GM19455 (cell line): ENCODE data around the gene DLGAP1.
"Not testable (repeated sequence)": the region's sequence is repeated elsewhere in the genome, so short reads cannot be mapped to it uniquely, and the experiment has no call there.

Experiments used
- ATAC-seq: cut with Tn5 transposase; IDR thresholded peaks from one replicate; pipeline ENCODE4 v1.9.1; 2021; ENCODE audit not compliant: unreplicated experiment

The DLGAP1 gene

GRCh38 chr18:4455113-4455811 lies at the start of gene DLGAP1:
TSS of gene DLGAP1 (minus strand) at chr18:4455307.
- no peak for ATAC-seq

DNA sequence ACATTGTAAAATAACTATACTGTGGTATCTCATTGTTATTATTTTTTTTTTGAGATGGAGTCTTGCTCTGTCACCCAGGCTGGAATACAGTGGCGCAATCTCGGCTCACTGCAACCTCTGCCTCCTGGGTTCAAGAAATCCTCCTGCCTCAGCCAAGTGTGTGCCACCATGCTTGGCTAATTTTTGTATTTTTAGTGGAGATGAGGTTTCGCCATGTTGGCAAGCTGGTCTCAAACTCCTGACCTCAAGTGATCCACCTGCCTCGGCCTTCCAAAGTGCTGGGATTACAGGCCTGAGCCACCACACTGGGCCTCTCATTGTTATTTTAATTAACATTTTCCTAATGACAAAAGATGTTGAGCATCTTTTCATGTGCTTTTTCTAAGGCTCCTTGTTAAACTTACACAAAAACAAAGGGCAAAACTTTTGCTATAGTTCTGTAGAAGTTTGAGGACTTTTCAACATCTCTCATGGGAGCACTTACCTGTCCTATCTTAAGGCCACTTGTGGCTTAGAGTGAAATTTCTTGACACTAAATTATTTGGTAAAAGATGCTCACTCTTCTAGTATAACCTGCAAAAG lies 39.7 kb upstream of the DLGAP1 start:
- not testable (repeated sequence) for ATAC-seq

DNA sequence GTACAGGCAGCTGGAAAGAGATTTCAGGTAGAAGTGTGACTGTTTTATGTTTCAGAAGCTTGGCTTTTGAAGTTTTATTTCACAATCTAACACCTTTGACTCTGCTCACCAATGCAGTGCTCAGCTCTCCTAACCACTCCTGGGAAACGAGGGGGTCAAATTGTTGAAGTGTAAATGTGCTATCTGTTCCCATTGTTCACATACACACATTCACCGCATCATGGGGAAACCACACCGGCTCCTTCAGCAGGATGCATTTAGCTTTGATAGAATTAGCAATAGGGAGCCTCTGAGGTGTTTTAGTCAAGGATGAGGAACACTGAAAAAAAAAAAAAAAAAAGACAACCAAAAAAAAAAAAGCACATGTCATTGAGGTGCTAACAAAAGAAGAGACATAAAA lies 13.4 kb upstream of the DLGAP1 start:
- no peak for ATAC-seq

DNA sequence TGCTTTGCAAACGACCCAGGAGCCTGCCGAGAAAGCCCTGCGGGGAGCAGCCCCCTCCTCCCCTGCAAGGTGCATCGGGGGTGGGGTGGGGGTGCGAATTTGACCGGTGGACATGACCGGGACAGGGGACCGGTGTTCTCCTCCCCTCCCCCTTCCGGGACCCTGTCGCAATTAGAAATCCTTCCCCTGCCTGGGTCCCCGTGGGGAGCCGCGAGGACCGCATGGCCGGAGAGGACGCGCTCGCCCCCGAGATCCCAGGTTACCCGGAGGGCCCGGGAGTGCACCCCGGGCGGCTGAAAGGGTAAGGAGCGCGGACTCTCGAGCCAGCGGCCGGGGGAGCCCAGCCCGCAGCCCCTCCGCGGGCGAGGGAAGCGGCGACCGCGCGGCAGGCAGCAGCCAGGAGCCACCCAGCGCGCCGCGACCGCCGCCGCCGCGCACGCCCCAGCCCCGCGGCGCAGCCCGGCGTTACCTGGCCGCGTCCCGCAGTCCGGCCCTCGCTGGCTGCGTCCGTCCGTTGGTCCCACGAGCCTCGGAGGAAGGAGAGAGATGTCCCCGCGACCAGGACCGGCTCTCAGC lies 482 bp downstream of the DLGAP1 start:
- ATAC-seq = no peak

DNA sequence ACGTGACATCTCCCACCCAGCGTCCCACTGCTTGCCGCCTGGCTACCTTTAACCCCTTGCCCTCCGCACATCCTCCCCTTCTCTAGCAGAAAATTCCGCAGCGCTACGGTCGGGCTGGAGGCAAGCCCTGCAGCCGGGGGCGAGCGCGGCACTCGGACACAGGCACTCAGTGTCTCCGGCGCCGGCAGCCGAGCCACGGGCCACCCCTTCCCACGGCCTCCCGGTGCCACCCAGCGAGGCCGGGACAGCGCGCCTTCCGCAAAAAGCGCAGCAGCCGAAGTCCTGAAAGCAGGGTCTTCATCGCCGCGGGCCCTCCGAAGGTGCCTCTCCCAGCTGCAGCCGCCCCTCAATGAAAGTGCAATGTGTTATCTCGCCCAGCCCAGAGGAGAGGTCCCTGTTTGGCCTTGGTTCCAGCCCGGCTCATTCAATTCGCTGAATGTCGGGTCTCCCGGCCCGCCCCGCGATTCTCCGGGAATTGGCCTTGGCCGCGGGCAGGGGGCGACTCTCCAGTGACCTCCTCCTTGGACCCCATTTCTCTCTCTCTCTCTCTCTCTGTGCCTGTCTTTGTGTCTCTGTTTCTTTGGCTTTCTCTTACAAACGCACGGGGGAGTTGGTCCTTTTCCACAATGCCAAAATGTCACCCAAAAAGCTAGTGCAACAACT lies 1.1 kb downstream of the DLGAP1 start:
- ATAC-seq = no peak

- no peak for ATAC-seq
These were observed 1.6 kb downstream of the DLGAP1 start for GRCh38 chr18:4453567-4453873.

- ATAC-seq = no peak
These were observed 4.9 kb downstream of the DLGAP1 start for GRCh38 chr18:4450065-4450658.

GRCh38 chr18:4445902-4446301 lies 9.2 kb downstream of the DLGAP1 start:
- ATAC-seq = no peak

GRCh38 chr18:4444306-4444705 lies 10.8 kb downstream of the DLGAP1 start:
- no peak for ATAC-seq

- ATAC-seq = no peak
These were observed 14.0 kb downstream of the DLGAP1 start for GRCh38 chr18:4441098-4441497.

- ATAC-seq = no peak
These were observed 16.2 kb downstream of the DLGAP1 start for GRCh38 chr18:4438938-4439337.

- no peak for ATAC-seq
These were observed 21.4 kb downstream of the DLGAP1 start for GRCh38 chr18:4433717-4434116.

DNA sequence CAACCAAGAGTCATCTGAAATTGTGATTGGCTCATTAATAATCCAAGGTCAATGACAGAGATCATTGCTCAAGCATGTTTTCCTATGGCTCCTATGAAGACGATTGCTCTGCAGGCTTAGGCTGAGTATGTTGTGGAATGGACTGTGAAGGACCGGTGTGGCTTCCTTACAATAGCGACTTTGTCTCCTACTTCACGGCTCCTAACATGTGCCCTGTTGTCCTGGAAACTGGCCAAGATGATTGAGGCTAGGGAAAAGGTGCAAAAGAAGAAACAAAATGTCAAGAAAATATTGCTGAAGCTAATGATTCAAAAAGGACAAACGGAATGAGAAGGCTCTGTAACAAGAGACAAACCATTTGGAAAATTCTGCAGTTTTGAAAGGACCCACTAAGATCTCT lies 24.3 kb downstream of the DLGAP1 start:
- ATAC-seq = no peak

DNA sequence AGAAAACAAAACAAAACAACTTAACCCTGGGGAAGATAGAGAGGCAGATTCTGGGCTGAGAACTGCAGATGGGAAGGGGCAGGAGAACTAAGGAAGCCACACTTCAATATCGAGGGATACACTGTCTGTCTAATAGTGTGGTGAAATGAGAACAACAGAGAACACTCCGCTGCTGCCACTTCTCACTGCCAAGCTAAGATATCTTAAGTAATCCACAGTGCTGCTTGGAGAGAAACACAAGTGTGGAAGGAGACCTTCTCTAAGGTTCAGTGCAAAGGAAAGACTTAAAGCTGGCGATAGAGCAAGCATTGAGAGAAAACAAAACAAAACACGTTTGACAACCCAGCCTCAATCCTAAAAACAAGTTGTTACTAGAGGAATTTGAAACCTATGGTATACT lies 37.4 kb downstream of the DLGAP1 start:
- no peak for ATAC-seq

DNA sequence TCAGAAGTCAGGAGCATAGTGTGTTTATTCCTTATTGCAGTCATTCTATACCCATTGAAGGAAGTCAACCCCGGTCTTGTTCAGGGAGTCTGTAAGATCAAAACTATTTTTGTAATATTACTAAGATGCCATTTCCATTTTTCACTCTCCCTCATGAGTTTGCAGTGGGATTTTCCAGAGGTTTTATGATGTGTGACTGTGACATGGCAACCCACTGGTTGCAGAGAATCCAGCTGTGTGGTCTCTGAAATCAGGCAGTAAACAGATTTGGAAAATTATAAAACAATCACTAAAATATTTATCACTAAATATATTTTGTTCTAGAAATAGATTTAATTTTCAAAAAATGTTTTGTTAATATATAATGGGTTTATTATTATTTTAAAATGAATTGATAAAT lies 38.1 kb downstream of the DLGAP1 start:
- no peak for ATAC-seq

DNA sequence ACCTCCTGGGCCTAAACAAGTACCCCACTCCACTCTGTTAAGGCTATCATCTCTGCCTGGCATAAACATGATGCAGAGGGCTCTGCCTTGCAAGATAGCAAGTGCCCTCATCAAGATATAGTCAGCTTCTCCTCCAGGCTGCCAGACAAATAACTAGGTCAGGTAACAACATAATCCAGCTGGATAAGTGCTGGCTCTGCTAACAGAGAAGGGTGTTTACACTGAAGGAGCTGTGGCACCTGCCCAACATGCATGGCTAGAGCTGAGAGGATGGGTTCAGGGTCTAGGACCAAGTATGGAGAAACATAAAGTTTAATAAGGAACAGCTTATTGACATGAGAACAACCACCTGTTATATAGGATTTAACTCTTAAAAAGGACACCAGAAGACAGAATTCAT lies 42.8 kb downstream of the DLGAP1 start:
- no peak for ATAC-seq

DNA sequence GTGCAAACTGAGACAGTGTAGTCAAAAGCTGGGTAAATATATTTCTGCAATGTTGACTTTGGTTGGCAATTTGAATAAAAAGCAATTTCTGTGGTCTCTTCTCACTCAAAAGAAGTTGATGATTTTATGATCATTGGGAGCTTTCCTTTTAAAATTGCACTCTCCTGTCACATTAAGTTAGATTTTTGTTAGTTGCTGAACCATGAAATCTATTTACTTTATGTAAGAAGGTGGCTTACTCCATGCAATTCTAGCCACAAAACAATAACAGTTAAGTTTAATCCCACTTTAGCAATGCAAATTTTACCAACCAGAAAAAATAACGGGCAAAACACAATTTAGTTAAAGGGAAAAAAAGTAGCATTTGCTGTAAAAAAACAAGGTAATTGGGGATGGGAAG lies 48.3 kb downstream of the DLGAP1 start:
- no peak for ATAC-seq

- no peak for ATAC-seq
These were observed 49.1 kb downstream of the DLGAP1 start for GRCh38 chr18:4405965-4406364.

DNA sequence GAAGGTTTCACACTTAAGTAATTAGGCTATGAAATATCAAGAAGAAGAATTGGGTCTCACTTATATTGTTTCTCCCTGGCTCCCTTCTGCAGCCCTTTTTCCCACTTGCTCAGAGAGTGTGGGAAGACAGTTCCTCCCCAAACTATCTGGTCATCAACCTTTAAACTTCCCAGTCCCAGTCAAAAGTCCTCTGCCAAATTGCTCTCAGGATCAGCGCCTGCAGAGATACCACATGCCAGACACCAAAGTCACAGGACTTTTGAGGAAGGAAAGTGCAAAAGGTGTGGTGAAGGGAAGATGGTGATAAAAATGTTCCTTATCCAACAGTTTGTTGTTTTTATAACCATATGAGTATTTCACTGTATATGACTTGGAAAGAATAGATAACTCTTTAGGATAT lies 51.3 kb downstream of the DLGAP1 start:
- ATAC-seq = no peak

GRCh38 chr18:4400911-4401310 lies 54.2 kb downstream of the DLGAP1 start:
- ATAC-seq = no peak

GRCh38 chr18:4399929-4400328 lies 55.2 kb downstream of the DLGAP1 start:
- no peak for ATAC-seq

- ATAC-seq = no peak
These were observed 60.4 kb downstream of the DLGAP1 start for GRCh38 chr18:4394700-4395099.
